ENCODE results near the gene ALPK1.

The ALPK1 gene

GRCh38 chr4:112329672-112330375 is 32.7 kb downstream of the ALPK1 start:
- DNase-seq, result no peak

- DNase-seq, result no peak
Observed at GRCh38 chr4:112330921-112331320, 33.8 kb downstream of the ALPK1 start.

GRCh38 chr4:112332398-112332797 is 35.2 kb downstream of the ALPK1 start:
- DNase-seq, result no peak

GRCh38 chr4:112340023-112340422 is 42.9 kb downstream of the ALPK1 start:
- no peak for DNase-seq

GRCh38 chr4:112341033-112341432 is 43.9 kb downstream of the ALPK1 start:
- no peak for DNase-seq

- no peak for DNase-seq
Observed at GRCh38 chr4:112343330-112344080, 46.3 kb downstream of the ALPK1 start.

- DNase-seq, result peak; percentile 77
Observed at GRCh38 chr4:112348488-112349158, 51.5 kb downstream of the ALPK1 start.

- DNase-seq, result no peak
Observed at GRCh38 chr4:112352736-112353135, 55.6 kb downstream of the ALPK1 start.

- DNase-seq, result no peak
Observed at GRCh38 chr4:112355662-112356061, 58.5 kb downstream of the ALPK1 start.

GRCh38 chr4:112357453-112357852 is 60.3 kb downstream of the ALPK1 start:
- DNase-seq, result no peak

- DNase-seq, result no peak
Observed at GRCh38 chr4:112357897-112358296, 60.7 kb downstream of the ALPK1 start.

- DNase-seq, result no peak
Observed at GRCh38 chr4:112358415-112358814, 61.2 kb downstream of the ALPK1 start.

GRCh38 chr4:112358952-112359749 is 62.0 kb downstream of the ALPK1 start:
- DNase-seq, result no peak

GRCh38 chr4:112361181-112361791 is 64.1 kb downstream of the ALPK1 start:
- DNase-seq, result no peak

- no peak for DNase-seq
Observed at GRCh38 chr4:112370466-112370865, 73.3 kb downstream of the ALPK1 start.

- no peak for DNase-seq
Observed at GRCh38 chr4:112371361-112371760, 74.2 kb downstream of the ALPK1 start.

GRCh38 chr4:112374850-112375249 is 77.7 kb downstream of the ALPK1 start:
- DNase-seq, result no peak

- DNase-seq, result no peak
Observed at GRCh38 chr4:112377171-112377570, 80.0 kb downstream of the ALPK1 start.

GRCh38 chr4:112377594-112378242 is 80.5 kb downstream of the ALPK1 start:
- DNase-seq, result no peak

GRCh38 chr4:112378243-112378620 is 81.1 kb downstream of the ALPK1 start:
- no peak for DNase-seq

- DNase-seq, result no peak
Observed at GRCh38 chr4:112378858-112379257, 81.7 kb downstream of the ALPK1 start.

GRCh38 chr4:112379306-112379705 is 82.1 kb downstream of the ALPK1 start:
- DNase-seq, result no peak
